Upper lobe of left lung (tissue), 6 donors: ENCODE measurements around the gene CLEC16A. TPM values are rescaled to one million over a fixed set of nuclear protein-coding genes. Genes with fewer than 3 reads are reported as not detected.

Experiments
- ATAC-seq, 2 donors: fragments of 200-7000 bp; cut with Tn5 transposase; one replicate each; pipeline ENCODE4 v1.9.1; 2022; ENCODE audit warnings: mild to moderate bottlenecking in 2 of 2, moderate library complexity in 2 of 2; ENCODE audit not compliant: low FRiP score in 2 of 2
- DNase-seq, 2 donors: peaks; one replicate each; pipeline ENCODE4 v3.0.0-alpha.2; 2019 to 2020
- H3K27ac ChIP-seq, 4 donors: fragments of 200-600 bp; sonication (generic); one replicate each; pipeline ENCODE4 v1.5.1; 2016 to 2019
- H3K27me3 ChIP-seq, 4 donors: fragments of 200-600 bp; sonication (generic); one replicate each; pipeline ENCODE4 v1.5.1; 2017 to 2019
- H3K36me3 ChIP-seq, 4 donors: fragments of 200-600 bp; sonication (generic); one replicate each; pipeline ENCODE4 v1.5.1; 2016 to 2019
- H3K4me1 ChIP-seq, 4 donors: fragments of 200-600 bp; sonication (generic); one replicate each; pipeline ENCODE4 v1.5.1; 2018 to 2019
- H3K4me3 ChIP-seq, 4 donors: fragments of 200-600 bp; sonication (generic); one replicate each; pipeline ENCODE4 v1.5.1; 2017 to 2019; ENCODE audit warnings: mild to moderate bottlenecking in 2 of 4, moderate library complexity in 1 of 4
- H3K9me3 ChIP-seq, 4 donors: fragments of 200-600 bp; sonication (generic); one replicate each; pipeline ENCODE4 v1.5.1; 2018 to 2019
- CTCF ChIP-seq, 6 experiments: fragments of 450-650 bp in 4 of 6; fragments of 200-600 bp in 2 of 6; sonication (generic) in 2 of 6; IDR thresholded peaks; one replicate each; pipeline ENCODE4 v1.5.1; 2016 to 2019; ENCODE audit warnings: antibody characterized with exemption in 6 of 6
- EP300 ChIP-seq, 4 donors: sonication (generic); formaldehyde crosslinking; IDR thresholded peaks; one replicate each; pipeline ENCODE4 v1.5.1; 2017; ENCODE audit warnings: antibody characterized with exemption in 4 of 4, control low read depth in 2 of 4
- POLR2A ChIP-seq, 4 donors: fragments of 450-650 bp; IDR thresholded peaks; one replicate each; pipeline ENCODE4 v1.5.1; 2016 to 2017; ENCODE audit warnings: antibody characterized with exemption in 4 of 4, mild to moderate bottlenecking in 2 of 4
- POLR2AphosphoS5 ChIP-seq, 2 donors: sonication (generic); formaldehyde crosslinking; IDR thresholded peaks; one replicate each; pipeline ENCODE4 v1.5.1; 2017; ENCODE audit warnings: antibody characterized with exemption in 2 of 2
- WGBS, 2 donors: methylation state at CpG; one replicate each; pipeline ENCODE4 v1.1.5; 2017 to 2018; 5-methylcytosine and 5-hydroxymethylcytosine counted together
- total RNA-seq, 6 donors: library from RNA; depleted of rRNA in 4 of 6; stranded (reverse); fragments of >200 nt in 4 of 6; gene quantifications; one replicate each; pipeline versions ENCODE4 v1.1.0 to v1.2.1, GENCODE V29; 2016 to 2021
- donor health status: DM: no; HTN: no; CAD: no; lungs with moderate emphysema.
- donor health status: DM: no; HTN: yes; CAD: no; lungs with severe emphysema.

CLEC16A gene
- total RNA-seq, 6 donors from 2014 or later = 33.3 to 85.9 (median 46.4) TPM

- no peak for ATAC-seq
- 75 to 77% methylated on average over 4 of the region's 4 CpGs for WGBS, 2 donors
- no peak for TF ChIP-seq EP300 (IDR thresholded peaks at IDR 0.05)
- no peak for TF ChIP-seq POLR2A (IDR thresholded peaks at IDR 0.05)
- no peak for TF ChIP-seq POLR2AphosphoS5 (IDR thresholded peaks at IDR 0.05)
- TF ChIP-seq CTCF (IDR thresholded peaks at IDR 0.05) = no peak
Measured at GRCh38 chr16:11229906-11230305, 285.5 kb downstream of the CLEC16A start.

GRCh38 chr16:11231367-11231970, 287.1 kb downstream of the CLEC16A start:
- ATAC-seq (no peak), DNase-seq (no peak)
- Histone ChIP-seq H3K27me3 (no peaks in the 10 kb centered on the region), H3K4me1 (peaks cover 5 to 10% (median 8%) of the 10 kb centered on the region in 4 donors), H3K27ac (peak overlapping the region in 1 of 4 donors; percentile 18), H3K9me3 (no peaks in the 10 kb centered on the region), H3K4me3 (no peak overlapping the region), H3K36me3 (no peaks in the 10 kb centered on the region)
- 72 to 86% methylated on average over 9 to 10 of the region's 10 CpGs for WGBS, 2 donors
- TF ChIP-seq POLR2A (IDR thresholded peaks at IDR 0.05) = no peak
- no peak for TF ChIP-seq CTCF (IDR thresholded peaks at IDR 0.05)
- no peak for TF ChIP-seq EP300 (IDR thresholded peaks at IDR 0.05)

More at GRCh38 chr16:11229906-11230305, 285.5 kb downstream of the CLEC16A start:
- no peak overlapping the region for H3K4me3 ChIP-seq
- no peak overlapping the region for H3K27ac ChIP-seq
- no peaks in the 10 kb centered on the region for H3K36me3 ChIP-seq
- peaks cover 13 to 22% (median 19%) of the 10 kb centered on the region in 4 donors for H3K4me1 ChIP-seq
- no peaks in the 10 kb centered on the region for H3K27me3 ChIP-seq
- H3K9me3 ChIP-seq = no peaks in the 10 kb centered on the region
- DNase-seq = no peak

Other genes starting within 250 kb of the CLEC16A start
- gene TEKT5, start 249.6 kb upstream of the CLEC16A start, total RNA-seq = 1 to 10 TPM in 1 of 6 donors, under 1 TPM in 2, not detected in 3; 0.20 to 2.1 (median 0.44) TPM
- gene NUBP1, start 200.7 kb upstream of the CLEC16A start, total RNA-seq = 10 to 100 TPM; 16.8 to 40.3 (median 34.6) TPM
- gene TVP23A, start 125.8 kb upstream of the CLEC16A start, total RNA-seq = 1 to 10 TPM in 1 of 6 donors, under 1 TPM in 3, not detected in 2; 0.20 to 2.3 (median 0.61) TPM
- 100 to 1,000 TPM in 2 of 6 donors, 10 to 100 TPM in 4; 27.2 to 145 (median 83.2) TPM for gene CIITA, start 67.4 kb upstream of the CLEC16A start, total RNA-seq
- gene DEXI, start 2.1 kb upstream of the CLEC16A start, total RNA-seq = 10 to 100 TPM; 28.4 to 87.0 (median 55.1) TPM